Measurements from ENCODE around the gene TRPV5. TPM values are rescaled to one million over a fixed set of nuclear protein-coding genes. Genes with fewer than 3 reads are reported as not detected.

The TRPV5 gene
- total RNA-seq, 1 donor from 2014 or later: not detected

DNA sequence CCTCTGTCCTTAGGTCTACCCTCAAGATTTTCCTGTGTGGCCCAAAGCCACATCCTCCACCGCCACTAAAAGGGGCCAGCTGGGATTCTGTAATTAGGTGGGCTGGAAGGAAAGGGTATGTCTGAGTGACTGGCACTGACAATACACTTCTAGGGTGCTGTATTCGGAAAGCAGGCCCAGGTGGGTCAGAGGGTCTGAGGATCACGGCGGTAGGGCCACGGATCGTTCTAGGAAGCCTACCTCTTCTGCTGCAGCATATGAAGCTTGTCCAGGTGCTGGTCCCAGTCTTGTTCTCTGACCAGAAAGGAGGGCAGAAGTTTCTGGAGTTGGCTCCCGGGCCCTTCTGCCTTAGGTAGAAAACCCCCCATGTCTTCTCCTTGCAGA lies 462 bp downstream of the TRPV5 start:
- H3K4me3 ChIP-seq (ENCODE audit: low read depth, low read length): no peak overlapping the region

DNA sequence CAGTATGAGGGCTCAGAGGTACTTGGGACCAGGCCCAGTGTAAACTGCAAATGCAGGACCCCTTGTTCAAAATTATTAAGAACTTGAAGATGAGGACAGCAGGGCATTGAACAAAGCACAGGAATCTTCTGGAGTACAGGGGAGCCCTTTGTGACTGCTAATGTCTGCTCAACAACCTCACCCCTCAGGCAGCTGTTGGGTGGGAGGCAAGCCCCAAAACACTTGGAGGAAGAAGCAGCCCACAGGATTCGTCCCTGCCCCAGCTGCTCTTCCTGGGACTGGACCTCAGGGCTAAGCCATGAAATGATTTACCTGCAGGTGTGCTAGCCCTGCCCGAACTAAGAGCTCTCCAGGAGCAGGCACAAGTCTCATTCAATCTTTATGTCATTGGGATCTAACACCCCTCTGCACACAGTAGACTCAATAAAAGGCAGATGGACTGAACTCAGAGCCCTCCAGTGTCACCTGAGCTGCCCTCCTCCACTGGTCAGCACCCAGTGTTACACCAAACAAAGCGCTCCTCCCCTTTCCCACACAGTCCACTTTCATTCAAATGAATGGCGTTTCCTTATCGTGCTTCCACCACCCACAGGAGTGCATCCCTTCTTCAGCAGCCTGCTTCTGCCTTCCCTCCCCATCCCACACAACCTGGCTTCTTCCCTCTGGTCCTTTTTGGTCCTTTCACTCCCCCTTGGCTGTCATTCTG lies 1.0 kb downstream of the TRPV5 start:
- TF ChIP-seq, protein P1, sequence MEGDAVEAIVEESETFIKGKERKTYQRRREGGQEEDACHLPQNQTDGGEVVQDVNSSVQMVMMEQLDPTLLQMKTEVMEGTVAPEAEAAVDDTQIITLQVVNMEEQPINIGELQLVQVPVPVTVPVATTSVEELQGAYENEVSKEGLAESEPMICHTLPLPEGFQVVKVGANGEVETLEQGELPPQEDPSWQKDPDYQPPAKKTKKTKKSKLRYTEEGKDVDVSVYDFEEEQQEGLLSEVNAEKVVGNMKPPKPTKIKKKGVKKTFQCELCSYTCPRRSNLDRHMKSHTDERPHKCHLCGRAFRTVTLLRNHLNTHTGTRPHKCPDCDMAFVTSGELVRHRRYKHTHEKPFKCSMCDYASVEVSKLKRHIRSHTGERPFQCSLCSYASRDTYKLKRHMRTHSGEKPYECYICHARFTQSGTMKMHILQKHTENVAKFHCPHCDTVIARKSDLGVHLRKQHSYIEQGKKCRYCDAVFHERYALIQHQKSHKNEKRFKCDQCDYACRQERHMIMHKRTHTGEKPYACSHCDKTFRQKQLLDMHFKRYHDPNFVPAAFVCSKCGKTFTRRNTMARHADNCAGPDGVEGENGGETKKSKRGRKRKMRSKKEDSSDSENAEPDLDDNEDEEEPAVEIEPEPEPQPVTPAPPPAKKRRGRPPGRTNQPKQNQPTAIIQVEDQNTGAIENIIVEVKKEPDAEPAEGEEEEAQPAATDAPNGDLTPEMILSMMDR (conservative IDR thresholded peaks at IDR 0.05; ENCODE audit: low read depth, low read length): no peak
- DNase-seq (ENCODE audit: low read depth): no peak
- no peak overlapping the region for H3K4me3 ChIP-seq (ENCODE audit: low read depth, low read length)

More for the DNA sequence above, 462 bp downstream of the TRPV5 start:
- DNase-seq (ENCODE audit: low read depth): no peak
- TF ChIP-seq, protein P1 (conservative IDR thresholded peaks at IDR 0.05; ENCODE audit: low read depth, low read length): no peak

- no peak for DNase-seq (ENCODE audit: low read depth)
- TF ChIP-seq, protein P1 (conservative IDR thresholded peaks at IDR 0.05; ENCODE audit: low read depth, low read length): no peak
- H3K4me3 ChIP-seq (ENCODE audit: low read depth, low read length): no peak overlapping the region
These were observed 3.3 kb downstream of the TRPV5 start for GRCh38 chr7:142930126-142930730.

GRCh38 chr7:142927949-142928348 lies 5.6 kb downstream of the TRPV5 start:
- no peak overlapping the region for H3K4me3 ChIP-seq (ENCODE audit: low read depth, low read length)
- DNase-seq (ENCODE audit: low read depth): no peak
- TF ChIP-seq, protein P1 (conservative IDR thresholded peaks at IDR 0.05; ENCODE audit: low read depth, low read length): no peak

DNA sequence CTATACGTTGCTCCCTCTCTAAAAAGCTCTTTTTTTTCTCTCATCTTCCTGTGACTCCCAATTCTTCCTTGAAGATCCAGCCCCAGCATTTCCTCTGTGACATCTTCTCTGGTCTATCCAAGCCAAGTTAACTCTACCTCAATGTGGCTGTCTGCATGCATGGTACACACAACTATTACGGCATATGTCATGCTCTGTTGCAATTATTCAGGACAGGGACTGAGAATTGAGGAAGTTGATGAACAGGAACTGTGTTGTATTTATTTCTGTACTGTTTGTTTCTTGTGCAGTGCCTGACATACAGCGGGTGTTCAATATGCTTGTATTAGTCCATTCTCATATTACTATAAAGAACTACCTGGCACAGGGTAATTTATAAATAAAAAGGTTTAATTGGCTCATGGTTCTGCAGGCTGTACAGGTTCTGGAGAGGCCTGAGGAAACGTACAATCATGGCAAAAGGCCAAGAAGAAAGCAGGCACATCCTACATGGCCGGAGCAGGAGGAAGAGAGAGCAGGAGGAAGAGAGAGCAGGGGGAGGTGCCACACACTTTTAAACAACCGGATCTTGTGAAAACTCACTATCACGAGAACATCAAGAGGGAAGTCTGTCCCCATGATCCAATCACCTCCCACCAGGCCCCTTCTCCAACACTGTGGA lies 6.3 kb downstream of the TRPV5 start:
- DNase-seq (ENCODE audit: low read depth): no peak
- TF ChIP-seq, protein P1 (conservative IDR thresholded peaks at IDR 0.05; ENCODE audit: low read depth, low read length): no peak

DNA sequence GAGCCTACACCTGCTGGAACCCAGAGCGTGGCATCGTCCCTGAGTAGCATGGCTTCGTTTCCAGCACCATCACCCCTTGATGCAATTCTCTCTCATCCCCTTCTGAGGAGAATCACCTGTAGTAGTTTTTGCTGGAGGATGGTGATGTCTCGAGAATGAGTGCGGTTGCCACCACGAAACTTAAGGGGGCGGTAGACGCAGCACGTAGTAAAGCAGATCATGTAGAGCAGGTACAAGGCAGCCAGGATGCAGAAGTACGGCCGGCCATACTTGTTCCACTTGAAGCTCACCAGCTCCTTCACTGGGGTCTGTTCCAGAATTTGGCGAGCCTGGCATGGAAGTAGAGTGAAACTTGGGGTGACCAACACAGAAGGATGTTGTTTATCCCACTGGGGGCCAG lies 8.1 kb downstream of the TRPV5 start:
- DNase-seq (ENCODE audit: low read depth): no peak
- TF ChIP-seq, protein P1 (conservative IDR thresholded peaks at IDR 0.05; ENCODE audit: low read depth, low read length): no peak
- no peak overlapping the region for H3K4me3 ChIP-seq (ENCODE audit: low read depth, low read length)

More for the DNA sequence above, 6.3 kb downstream of the TRPV5 start:
- no peak overlapping the region for H3K4me3 ChIP-seq (ENCODE audit: low read depth, low read length)
